GM23338 (cell line): ENCODE measurements around the gene DIDO1. TPM values are rescaled to one million over a fixed set of nuclear protein-coding genes. Genes with fewer than 3 reads are reported as not detected.

ENCODE experiments used
- ATAC-seq: fragments of 200-7000 bp; cut with Tn5 transposase; 3 replicates; pipeline ENCODE4 v1.9.1; 2020
- DNase-seq: peaks from one replicate; pipeline ENCODE4 v3.0.0-alpha.2; 2015; ENCODE audit warnings: low spot score
- H2AFZ ChIP-seq: fragments of 200-600 bp; sonication (generic); 2 replicates; pipeline ENCODE4 v1.8.0; 2016; ENCODE audit warnings: antibody characterized with exemption, mild to moderate bottlenecking, moderate library complexity
- H3F3A ChIP-seq: fragments of 200-600 bp; sonication (generic); replicated peaks from 2 replicates; pipeline ENCODE4 v1.8.0; 2017; ENCODE audit warnings: antibody characterized with exemption, mixed run types, low read depth
- H3K27ac ChIP-seq: fragments of 200-600 bp; sonication (generic); 2 replicates; pipeline ENCODE4 v1.6.1; 2016; ENCODE audit warnings: low read depth
- H3K27me3 ChIP-seq: fragments of 200-600 bp; sonication (generic); 2 replicates; pipeline ENCODE4 v1.8.0; 2016; ENCODE audit warnings: mild to moderate bottlenecking, mixed run types, moderate library complexity; ENCODE audit not compliant: insufficient read depth
- H3K36me3 ChIP-seq: fragments of 200-600 bp; sonication (generic); 2 replicates; pipeline ENCODE4 v1.8.0; 2016; ENCODE audit warnings: mild to moderate bottlenecking; ENCODE audit not compliant: insufficient read depth
- H3K4me1 ChIP-seq: fragments of 200-600 bp; sonication (generic); 2 replicates; pipeline ENCODE4 v1.8.0; 2016; ENCODE audit warnings: mild to moderate bottlenecking, moderate library complexity; ENCODE audit not compliant: insufficient read depth
- H3K4me2 ChIP-seq: fragments of 200-600 bp; sonication (generic); 2 replicates; pipeline ENCODE4 v1.7.1; 2017; ENCODE audit warnings: mixed run types
- H3K4me3 ChIP-seq: fragments of 200-600 bp; sonication (generic); 2 replicates; pipeline ENCODE4 v1.6.1; 2016; ENCODE audit warnings: mixed run types
- H3K79me2 ChIP-seq: fragments of 200-600 bp; sonication (generic); replicated peaks from 2 replicates; pipeline ENCODE4 v1.8.0; 2017; ENCODE audit warnings: mild to moderate bottlenecking; ENCODE audit not compliant: insufficient read depth
- H3K9me2 ChIP-seq: fragments of 200-600 bp; sonication (generic); 2 replicates; pipeline ENCODE4 v1.8.0; 2017; ENCODE audit not compliant: insufficient read depth
- H4K20me1 ChIP-seq: fragments of 200-600 bp; sonication (generic); replicated peaks from 2 replicates; pipeline ENCODE4 v1.8.0; 2017; ENCODE audit warnings: mild to moderate bottlenecking; ENCODE audit not compliant: insufficient read depth
- H3K27ac Mint-ChIP-seq: 2 replicates; pipeline ENCODE4 v1.8.0; 2020; ENCODE audit warnings: inconsistent platforms, mild to moderate bottlenecking, moderate library complexity, mixed read lengths
- H3K27me3 Mint-ChIP-seq: 3 replicates; pipeline ENCODE4 v1.8.0; 2022; ENCODE audit warnings: low read depth, mild to moderate bottlenecking, moderate library complexity, mixed read lengths, inconsistent platforms; ENCODE audit not compliant: insufficient read depth, poor library complexity
- H3K36me3 Mint-ChIP-seq: 3 replicates; pipeline ENCODE4 v1.8.0; 2021; ENCODE audit warnings: low read depth, mild to moderate bottlenecking, inconsistent platforms, moderate library complexity, mixed read lengths
- H3K4me1 Mint-ChIP-seq: 3 replicates; pipeline ENCODE4 v1.8.0; 2020; ENCODE audit warnings: mild to moderate bottlenecking, inconsistent platforms, mixed read lengths
- H3K4me3 Mint-ChIP-seq: 3 replicates; pipeline ENCODE4 v1.8.0; 2021; ENCODE audit warnings: moderate library complexity, mild to moderate bottlenecking, inconsistent platforms, mixed read lengths
- H3K9me3 Mint-ChIP-seq: 3 replicates; pipeline ENCODE4 v1.8.0; 2020; ENCODE audit warnings: moderate library complexity, mild to moderate bottlenecking, inconsistent platforms, mixed read lengths
- CREB1 ChIP-seq: fragments of 250-450 bp; sonication (Bioruptor Pico); IDR thresholded peaks from 2 replicates; pipeline ENCODE4 v1.5.0; 2020; ENCODE audit warnings: low read depth, mild to moderate bottlenecking, moderate library complexity
- EZH2 ChIP-seq: fragments of 200-600 bp; sonication (generic); IDR thresholded peaks from one replicate; pipeline ENCODE4 v1.8.0; 2017; ENCODE audit warnings: antibody characterized with exemption, mild to moderate bottlenecking, low read depth; ENCODE audit not compliant: unreplicated experiment
- EZH2phosphoT487 ChIP-seq: fragments of 200-600 bp; sonication (generic); IDR thresholded peaks from one replicate; pipeline ENCODE4 v1.8.1; 2018; ENCODE audit warnings: antibody characterized with exemption; ENCODE audit not compliant: unreplicated experiment
- JUNB ChIP-seq: IDR thresholded peaks from one replicate; pipeline ENCODE4 v1.6.1; 2016; ENCODE audit warnings: antibody characterized with exemption; ENCODE audit not compliant: unreplicated experiment
- NANOG ChIP-seq: IDR thresholded peaks from 2 replicates; pipeline ENCODE4 v1.6.1; 2016; ENCODE audit warnings: antibody characterized with exemption, borderline replicate concordance
- POLR2AphosphoS5 ChIP-seq: IDR thresholded peaks from 2 replicates; pipeline ENCODE4 v1.6.1; 2016; ENCODE audit warnings: antibody characterized with exemption, low read depth
- ZNF114 ChIP-seq: fragments of 250-450 bp; sonication (Bioruptor Pico); IDR thresholded peaks from 2 replicates; pipeline ENCODE4 v1.5.0; 2020; ENCODE audit warnings: mild to moderate bottlenecking, moderate library complexity
- ZNF331 ChIP-seq: fragments of 250-450 bp; sonication (Bioruptor Pico); IDR thresholded peaks from 2 replicates; pipeline ENCODE4 v1.5.0; 2020; ENCODE audit warnings: low read depth, mild to moderate bottlenecking, moderate library complexity
- polyA plus RNA-seq: library from polyadenylated mRNA; unstranded; fragments of >200 nt; fragmentation: Nextera tagmentation; extraction: Ambion mirVana; gene quantifications from 2 replicates; pipeline ENCODE4 v1.2.1, GENCODE V29; 2016
- total RNA-seq: library from RNA; depleted of rRNA; stranded (reverse); fragments of >200 nt; shearing (Covaris generic); gene quantifications from 2 replicates; pipeline ENCODE4 v1.2.3, GENCODE V29; 2014
- TF ChIP-seq, protein P1 (sequence below): fragments of 250-450 bp; sonication (Bioruptor Pico); IDR thresholded peaks from 2 replicates; pipeline ENCODE4 v1.5.0; 2020; ENCODE audit warnings: mild to moderate bottlenecking, moderate library complexity
- TF ChIP-seq, protein P2 (sequence below), 2 experiments: fragments of 200-600 bp in 1 of 2; sonication (generic) in 1 of 2; conservative IDR thresholded peaks; 2 replicates each; pipeline versions ENCODE4 v1.5.1 to v1.6.1; 2016 to 2017; ENCODE audit warnings: antibody characterized with exemption in 2 of 2, low read depth in 2 of 2, mild to moderate bottlenecking in 2 of 2, moderate library complexity in 1 of 2
- TF ChIP-seq, protein P3 (sequence below): IDR thresholded peaks from one replicate; pipeline ENCODE4 v1.6.1; 2018; ENCODE audit warnings: antibody characterized with exemption; ENCODE audit not compliant: unreplicated experiment
- TF ChIP-seq, protein P4 (sequence below): IDR thresholded peaks from 2 replicates; pipeline ENCODE4 v1.6.1; 2016; ENCODE audit warnings: antibody characterized with exemption

The DIDO1 gene
- total and polyA plus RNA-seq, 2 experiments from 2014 or later: 72.4 to 162 TPM

DNA sequence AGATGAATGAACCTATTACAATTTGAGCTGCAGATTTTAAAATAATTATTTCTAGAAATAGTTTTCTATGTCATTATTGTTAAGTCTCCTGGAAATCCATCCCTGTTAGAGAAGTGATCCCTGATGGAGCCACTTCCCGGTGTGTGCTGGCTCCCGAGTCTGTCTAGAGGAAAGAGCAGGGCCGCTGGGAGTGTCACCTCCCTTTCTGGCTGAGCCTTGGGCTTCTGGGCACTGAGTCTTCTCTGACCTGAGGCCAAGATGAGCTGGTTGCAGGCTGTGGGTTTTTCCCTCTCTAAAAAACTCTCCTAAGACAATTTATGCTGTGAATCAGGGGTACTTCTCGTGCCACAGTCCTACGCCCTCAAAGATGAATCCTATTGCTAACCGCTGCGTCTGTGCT lies 35.9 kb downstream of the DIDO1 start (continued):
- TF ChIP-seq, protein P1, sequence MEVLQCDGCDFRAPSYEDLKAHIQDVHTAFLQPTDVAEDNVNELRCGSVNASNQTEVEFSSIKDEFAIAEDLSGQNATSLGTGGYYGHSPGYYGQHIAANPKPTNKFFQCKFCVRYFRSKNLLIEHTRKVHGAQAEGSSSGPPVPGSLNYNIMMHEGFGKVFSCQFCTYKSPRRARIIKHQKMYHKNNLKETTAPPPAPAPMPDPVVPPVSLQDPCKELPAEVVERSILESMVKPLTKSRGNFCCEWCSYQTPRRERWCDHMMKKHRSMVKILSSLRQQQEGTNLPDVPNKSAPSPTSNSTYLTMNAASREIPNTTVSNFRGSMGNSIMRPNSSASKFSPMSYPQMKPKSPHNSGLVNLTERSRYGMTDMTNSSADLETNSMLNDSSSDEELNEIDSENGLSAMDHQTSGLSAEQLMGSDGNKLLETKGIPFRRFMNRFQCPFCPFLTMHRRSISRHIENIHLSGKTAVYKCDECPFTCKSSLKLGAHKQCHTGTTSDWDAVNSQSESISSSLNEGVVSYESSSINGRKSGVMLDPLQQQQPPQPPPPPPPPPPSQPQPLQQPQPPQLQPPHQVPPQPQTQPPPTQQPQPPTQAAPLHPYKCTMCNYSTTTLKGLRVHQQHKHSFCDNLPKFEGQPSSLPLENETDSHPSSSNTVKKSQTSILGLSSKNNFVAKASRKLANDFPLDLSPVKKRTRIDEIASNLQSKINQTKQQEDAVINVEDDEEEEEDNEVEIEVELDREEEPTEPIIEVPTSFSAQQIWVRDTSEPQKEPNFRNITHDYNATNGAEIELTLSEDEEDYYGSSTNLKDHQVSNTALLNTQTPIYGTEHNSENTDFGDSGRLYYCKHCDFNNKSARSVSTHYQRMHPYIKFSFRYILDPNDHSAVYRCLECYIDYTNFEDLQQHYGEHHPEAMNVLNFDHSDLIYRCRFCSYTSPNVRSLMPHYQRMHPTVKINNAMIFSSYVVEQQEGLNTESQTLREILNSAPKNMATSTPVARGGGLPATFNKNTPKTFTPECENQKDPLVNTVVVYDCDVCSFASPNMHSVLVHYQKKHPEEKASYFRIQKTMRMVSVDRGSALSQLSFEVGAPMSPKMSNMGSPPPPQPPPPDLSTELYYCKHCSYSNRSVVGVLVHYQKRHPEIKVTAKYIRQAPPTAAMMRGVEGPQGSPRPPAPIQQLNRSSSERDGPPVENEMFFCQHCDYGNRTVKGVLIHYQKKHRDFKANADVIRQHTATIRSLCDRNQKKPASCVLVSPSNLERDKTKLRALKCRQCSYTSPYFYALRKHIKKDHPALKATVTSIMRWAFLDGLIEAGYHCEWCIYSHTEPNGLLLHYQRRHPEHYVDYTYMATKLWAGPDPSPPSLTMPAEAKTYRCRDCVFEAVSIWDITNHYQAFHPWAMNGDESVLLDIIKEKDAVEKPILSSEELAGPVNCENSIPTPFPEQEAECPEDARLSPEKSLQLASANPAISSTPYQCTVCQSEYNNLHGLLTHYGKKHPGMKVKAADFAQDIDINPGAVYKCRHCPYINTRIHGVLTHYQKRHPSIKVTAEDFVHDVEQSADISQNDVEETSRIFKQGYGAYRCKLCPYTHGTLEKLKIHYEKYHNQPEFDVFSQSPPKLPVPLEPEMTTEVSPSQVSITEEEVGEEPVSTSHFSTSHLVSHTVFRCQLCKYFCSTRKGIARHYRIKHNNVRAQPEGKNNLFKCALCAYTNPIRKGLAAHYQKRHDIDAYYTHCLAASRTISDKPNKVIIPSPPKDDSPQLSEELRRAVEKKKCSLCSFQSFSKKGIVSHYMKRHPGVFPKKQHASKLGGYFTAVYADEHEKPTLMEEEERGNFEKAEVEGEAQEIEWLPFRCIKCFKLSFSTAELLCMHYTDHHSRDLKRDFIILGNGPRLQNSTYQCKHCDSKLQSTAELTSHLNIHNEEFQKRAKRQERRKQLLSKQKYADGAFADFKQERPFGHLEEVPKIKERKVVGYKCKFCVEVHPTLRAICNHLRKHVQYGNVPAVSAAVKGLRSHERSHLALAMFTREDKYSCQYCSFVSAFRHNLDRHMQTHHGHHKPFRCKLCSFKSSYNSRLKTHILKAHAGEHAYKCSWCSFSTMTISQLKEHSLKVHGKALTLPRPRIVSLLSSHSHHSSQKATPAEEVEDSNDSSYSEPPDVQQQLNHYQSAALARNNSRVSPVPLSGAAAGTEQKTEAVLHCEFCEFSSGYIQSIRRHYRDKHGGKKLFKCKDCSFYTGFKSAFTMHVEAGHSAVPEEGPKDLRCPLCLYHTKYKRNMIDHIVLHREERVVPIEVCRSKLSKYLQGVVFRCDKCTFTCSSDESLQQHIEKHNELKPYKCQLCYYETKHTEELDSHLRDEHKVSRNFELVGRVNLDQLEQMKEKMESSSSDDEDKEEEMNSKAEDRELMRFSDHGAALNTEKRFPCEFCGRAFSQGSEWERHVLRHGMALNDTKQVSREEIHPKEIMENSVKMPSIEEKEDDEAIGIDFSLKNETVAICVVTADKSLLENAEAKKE (CRISPR knock-in tag): no peak
- no peak for TF ChIP-seq EZH2phosphoT487

DNA sequence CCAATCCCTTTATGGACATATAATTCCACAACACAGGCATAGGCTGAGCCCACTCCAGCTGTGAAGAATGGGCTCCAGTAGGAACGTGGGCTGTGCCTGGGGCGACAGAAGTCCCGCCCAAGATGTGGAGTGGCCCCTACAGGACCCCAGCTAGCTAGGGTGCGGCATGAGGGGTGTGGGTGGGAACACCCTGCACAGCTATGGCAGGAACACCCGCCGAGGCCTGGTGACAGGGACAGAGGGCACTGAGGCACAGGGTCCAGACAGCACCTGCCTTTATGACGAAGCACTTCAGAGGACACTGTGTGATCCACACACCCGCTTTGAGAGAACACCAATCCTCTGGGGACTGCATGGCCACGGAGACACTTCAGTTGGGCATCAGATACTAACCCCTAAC lies 36.4 kb downstream of the DIDO1 start:
- H3K4me1 ChIP-seq: peaks cover 8% of the 10 kb centered on the region
- H2AFZ ChIP-seq: no peak overlapping the region
- H3K9me3 Mint-ChIP-seq: no peaks in the 10 kb centered on the region
- DNase-seq: no peak
- peaks cover 88% of the 10 kb centered on the region for H3K36me3 Mint-ChIP-seq
- H3K36me3 ChIP-seq: peaks cover 77% of the 10 kb centered on the region
- peaks cover 25% of the 10 kb centered on the region for H4K20me1 ChIP-seq
- H3K27me3 ChIP-seq: no peaks in the 10 kb centered on the region
- no peak overlapping the region for H3K4me2 ChIP-seq
- H3K27me3 Mint-ChIP-seq: peaks cover 16% of the 10 kb centered on the region
- peaks cover 24% of the 10 kb centered on the region for H3K4me1 Mint-ChIP-seq
- no peak overlapping the region for H3K27ac Mint-ChIP-seq
- no peak overlapping the region for H3K27ac ChIP-seq
- peaks cover 91% of the 10 kb centered on the region for H3F3A ChIP-seq
- no peaks in the 10 kb centered on the region for H3K79me2 ChIP-seq
- H3K4me3 Mint-ChIP-seq: no peak overlapping the region
- no peaks in the 10 kb centered on the region for H3K9me2 ChIP-seq
- no peak for ATAC-seq
- no peak overlapping the region for H3K4me3 ChIP-seq
- TF ChIP-seq CREB1 (CRISPR knock-in tag) (no peak), ZNF331 (no peak), ZNF114 (CRISPR knock-in tag) (no peak), NANOG (no peak), EZH2 (no peak), EZH2phosphoT487 (no peak), POLR2AphosphoS5 (no peak), JUNB (no peak)
- TF ChIP-seq, protein P2, sequence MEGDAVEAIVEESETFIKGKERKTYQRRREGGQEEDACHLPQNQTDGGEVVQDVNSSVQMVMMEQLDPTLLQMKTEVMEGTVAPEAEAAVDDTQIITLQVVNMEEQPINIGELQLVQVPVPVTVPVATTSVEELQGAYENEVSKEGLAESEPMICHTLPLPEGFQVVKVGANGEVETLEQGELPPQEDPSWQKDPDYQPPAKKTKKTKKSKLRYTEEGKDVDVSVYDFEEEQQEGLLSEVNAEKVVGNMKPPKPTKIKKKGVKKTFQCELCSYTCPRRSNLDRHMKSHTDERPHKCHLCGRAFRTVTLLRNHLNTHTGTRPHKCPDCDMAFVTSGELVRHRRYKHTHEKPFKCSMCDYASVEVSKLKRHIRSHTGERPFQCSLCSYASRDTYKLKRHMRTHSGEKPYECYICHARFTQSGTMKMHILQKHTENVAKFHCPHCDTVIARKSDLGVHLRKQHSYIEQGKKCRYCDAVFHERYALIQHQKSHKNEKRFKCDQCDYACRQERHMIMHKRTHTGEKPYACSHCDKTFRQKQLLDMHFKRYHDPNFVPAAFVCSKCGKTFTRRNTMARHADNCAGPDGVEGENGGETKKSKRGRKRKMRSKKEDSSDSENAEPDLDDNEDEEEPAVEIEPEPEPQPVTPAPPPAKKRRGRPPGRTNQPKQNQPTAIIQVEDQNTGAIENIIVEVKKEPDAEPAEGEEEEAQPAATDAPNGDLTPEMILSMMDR (conservative IDR thresholded peaks at IDR 0.05; ENCODE audit: low read depth in 2 of 2): no peak
- TF ChIP-seq, protein P3, sequence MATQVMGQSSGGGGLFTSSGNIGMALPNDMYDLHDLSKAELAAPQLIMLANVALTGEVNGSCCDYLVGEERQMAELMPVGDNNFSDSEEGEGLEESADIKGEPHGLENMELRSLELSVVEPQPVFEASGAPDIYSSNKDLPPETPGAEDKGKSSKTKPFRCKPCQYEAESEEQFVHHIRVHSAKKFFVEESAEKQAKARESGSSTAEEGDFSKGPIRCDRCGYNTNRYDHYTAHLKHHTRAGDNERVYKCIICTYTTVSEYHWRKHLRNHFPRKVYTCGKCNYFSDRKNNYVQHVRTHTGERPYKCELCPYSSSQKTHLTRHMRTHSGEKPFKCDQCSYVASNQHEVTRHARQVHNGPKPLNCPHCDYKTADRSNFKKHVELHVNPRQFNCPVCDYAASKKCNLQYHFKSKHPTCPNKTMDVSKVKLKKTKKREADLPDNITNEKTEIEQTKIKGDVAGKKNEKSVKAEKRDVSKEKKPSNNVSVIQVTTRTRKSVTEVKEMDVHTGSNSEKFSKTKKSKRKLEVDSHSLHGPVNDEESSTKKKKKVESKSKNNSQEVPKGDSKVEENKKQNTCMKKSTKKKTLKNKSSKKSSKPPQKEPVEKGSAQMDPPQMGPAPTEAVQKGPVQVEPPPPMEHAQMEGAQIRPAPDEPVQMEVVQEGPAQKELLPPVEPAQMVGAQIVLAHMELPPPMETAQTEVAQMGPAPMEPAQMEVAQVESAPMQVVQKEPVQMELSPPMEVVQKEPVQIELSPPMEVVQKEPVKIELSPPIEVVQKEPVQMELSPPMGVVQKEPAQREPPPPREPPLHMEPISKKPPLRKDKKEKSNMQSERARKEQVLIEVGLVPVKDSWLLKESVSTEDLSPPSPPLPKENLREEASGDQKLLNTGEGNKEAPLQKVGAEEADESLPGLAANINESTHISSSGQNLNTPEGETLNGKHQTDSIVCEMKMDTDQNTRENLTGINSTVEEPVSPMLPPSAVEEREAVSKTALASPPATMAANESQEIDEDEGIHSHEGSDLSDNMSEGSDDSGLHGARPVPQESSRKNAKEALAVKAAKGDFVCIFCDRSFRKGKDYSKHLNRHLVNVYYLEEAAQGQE: no peak
- TF ChIP-seq, protein P4, sequence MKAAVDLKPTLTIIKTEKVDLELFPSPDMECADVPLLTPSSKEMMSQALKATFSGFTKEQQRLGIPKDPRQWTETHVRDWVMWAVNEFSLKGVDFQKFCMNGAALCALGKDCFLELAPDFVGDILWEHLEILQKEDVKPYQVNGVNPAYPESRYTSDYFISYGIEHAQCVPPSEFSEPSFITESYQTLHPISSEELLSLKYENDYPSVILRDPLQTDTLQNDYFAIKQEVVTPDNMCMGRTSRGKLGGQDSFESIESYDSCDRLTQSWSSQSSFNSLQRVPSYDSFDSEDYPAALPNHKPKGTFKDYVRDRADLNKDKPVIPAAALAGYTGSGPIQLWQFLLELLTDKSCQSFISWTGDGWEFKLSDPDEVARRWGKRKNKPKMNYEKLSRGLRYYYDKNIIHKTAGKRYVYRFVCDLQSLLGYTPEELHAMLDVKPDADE: no peak
